Measurements from ENCODE around the gene TRIM73. TPM values are rescaled to one million over a fixed set of nuclear protein-coding genes. Genes with fewer than 3 reads are reported as not detected.
"Not testable (repeated sequence)": the region's sequence is repeated elsewhere in the genome, so short reads cannot be mapped to it uniquely, and the experiment has no call there.

The TRIM73 gene
- total RNA-seq, 2 experiments from 2014 or later: 2.0 to 3.6 TPM

- H3K9me3 Mint-ChIP-seq (ENCODE audit: low read depth); POLR2A ChIA-PET; intact Hi-C loops (cut with DNase I, micrococcal nuclease); H3K4me1 Mint-ChIP-seq; ATAC-seq; H3K27me3 Mint-ChIP-seq; CTCF ChIA-PET; H3K4me3 Mint-ChIP-seq; DNase-seq; H3K27ac Mint-ChIP-seq: not testable (repeated sequence)
- peaks cover 19% of the 10 kb centered on the region for H3K36me3 Mint-ChIP-seq (ENCODE audit: low read depth)
Observed at GRCh38 chr7:75419210-75419609, 23.8 kb downstream of the TRIM73 start.

DNA sequence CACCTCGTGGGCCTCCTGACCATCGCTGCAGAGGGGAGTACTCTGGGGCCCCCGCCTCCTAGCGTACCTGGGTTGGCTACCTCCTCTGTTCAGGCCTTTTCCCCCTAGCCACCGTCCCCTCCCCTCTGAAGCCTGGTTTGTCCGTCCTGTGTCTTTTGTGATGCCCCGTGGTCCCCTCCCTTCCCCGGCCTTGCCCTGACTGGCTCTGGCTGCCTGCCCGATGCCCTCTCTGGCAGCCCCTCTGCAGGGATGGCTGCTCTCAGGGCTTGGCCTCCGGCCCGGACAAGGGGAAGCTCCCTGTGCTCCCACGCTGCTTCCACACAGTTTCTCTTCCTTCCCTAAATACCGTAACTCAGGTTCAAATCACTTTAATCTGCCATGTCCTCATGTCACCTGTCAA, 24.3 kb downstream of the TRIM73 start:
- ATAC-seq; H3K4me1 Mint-ChIP-seq; H3K9me3 Mint-ChIP-seq (ENCODE audit: low read depth); DNase-seq; CTCF ChIA-PET; H3K4me3 Mint-ChIP-seq; POLR2A ChIA-PET; intact Hi-C loops (cut with DNase I, micrococcal nuclease); H3K27me3 Mint-ChIP-seq; H3K27ac Mint-ChIP-seq: not testable (repeated sequence)
- H3K36me3 Mint-ChIP-seq (ENCODE audit: low read depth): peaks cover 22% of the 10 kb centered on the region

- Mint-ChIP-seq H3K36me3 (ENCODE audit: low read depth) (peaks cover 22% of the 10 kb centered on the region), H3K27ac (peak overlapping the region; percentile 42)
- intact Hi-C loops (cut with DNase I, micrococcal nuclease); H3K27me3 Mint-ChIP-seq; CTCF ChIA-PET; H3K9me3 Mint-ChIP-seq (ENCODE audit: low read depth); H3K4me3 Mint-ChIP-seq; DNase-seq; ATAC-seq; POLR2A ChIA-PET; H3K4me1 Mint-ChIP-seq: not testable (repeated sequence)
Observed at GRCh38 chr7:75420152-75420551, 24.7 kb downstream of the TRIM73 start.

- intact Hi-C loops (cut with DNase I, micrococcal nuclease); POLR2A ChIA-PET; H3K27me3 Mint-ChIP-seq; ATAC-seq; DNase-seq; H3K27ac Mint-ChIP-seq; H3K4me3 Mint-ChIP-seq; CTCF ChIA-PET; H3K4me1 Mint-ChIP-seq; H3K9me3 Mint-ChIP-seq (ENCODE audit: low read depth): not testable (repeated sequence)
- H3K36me3 Mint-ChIP-seq (ENCODE audit: low read depth): peaks cover 20% of the 10 kb centered on the region
Observed at GRCh38 chr7:75421798-75422710, 26.6 kb downstream of the TRIM73 start.

GRCh38 chr7:75423481-75423880, 28.1 kb downstream of the TRIM73 start:
- Mint-ChIP-seq H3K36me3 (ENCODE audit: low read depth) (peaks cover 27% of the 10 kb centered on the region), H3K4me1 (peaks cover 12% of the 10 kb centered on the region)
- ATAC-seq; POLR2A ChIA-PET; H3K9me3 Mint-ChIP-seq (ENCODE audit: low read depth); H3K27me3 Mint-ChIP-seq; CTCF ChIA-PET; intact Hi-C loops (cut with DNase I, micrococcal nuclease); H3K4me3 Mint-ChIP-seq; H3K27ac Mint-ChIP-seq; DNase-seq: not testable (repeated sequence)

DNA sequence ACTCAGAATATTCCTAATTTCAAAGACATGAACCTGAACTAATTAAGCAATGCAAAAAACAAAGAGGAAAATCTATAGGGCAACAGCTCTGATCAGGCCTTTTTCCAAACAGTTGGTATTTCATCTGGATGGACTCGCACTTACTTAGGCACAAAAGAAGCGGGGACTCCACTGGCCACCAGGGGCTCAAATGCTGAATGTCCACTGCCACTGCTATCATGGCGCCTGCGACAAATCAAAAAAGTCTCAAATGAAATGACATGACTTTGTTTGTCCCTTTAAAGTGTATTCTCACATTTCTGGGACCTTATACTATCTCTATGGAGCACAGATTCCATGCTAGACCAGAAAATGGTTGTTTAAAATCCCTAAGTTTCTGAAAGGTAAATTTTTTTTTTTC, 43.6 kb downstream of the TRIM73 start:
- H3K36me3 Mint-ChIP-seq (ENCODE audit: low read depth): peaks cover 51% of the 10 kb centered on the region
- DNase-seq; H3K27me3 Mint-ChIP-seq; POLR2A ChIA-PET; H3K9me3 Mint-ChIP-seq (ENCODE audit: low read depth); ATAC-seq; intact Hi-C loops (cut with DNase I, micrococcal nuclease); CTCF ChIA-PET; H3K27ac Mint-ChIP-seq; H3K4me3 Mint-ChIP-seq: not testable (repeated sequence)
- peaks cover 17% of the 10 kb centered on the region for H3K4me1 Mint-ChIP-seq

DNA sequence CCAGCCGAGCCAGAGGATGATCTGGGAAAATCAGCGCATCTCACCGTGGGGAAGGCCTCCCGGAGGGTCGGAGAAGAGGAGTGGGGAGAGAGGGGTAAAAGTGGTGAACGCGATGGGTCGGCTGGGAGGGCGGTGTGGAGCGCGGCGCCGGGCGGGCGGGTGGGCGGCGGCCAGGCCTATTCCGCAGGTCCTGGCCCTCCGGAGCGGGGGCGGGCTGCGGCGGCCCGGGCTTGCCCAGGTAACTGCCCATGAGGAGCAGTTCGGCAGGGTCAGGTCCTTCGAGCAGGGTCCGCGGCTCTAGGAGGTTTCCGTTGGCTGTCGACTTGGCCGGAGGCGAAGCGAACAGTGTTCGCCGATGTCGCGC, 46.7 kb downstream of the TRIM73 start:
- H3K27me3 Mint-ChIP-seq; DNase-seq; intact Hi-C loops (cut with DNase I, micrococcal nuclease); H3K9me3 Mint-ChIP-seq (ENCODE audit: low read depth); CTCF ChIA-PET; POLR2A ChIA-PET: not testable (repeated sequence)
- H3K36me3 Mint-ChIP-seq (ENCODE audit: low read depth): peaks cover 30% of the 10 kb centered on the region
- H3K4me1 Mint-ChIP-seq: peaks cover 12% of the 10 kb centered on the region
- H3K27ac Mint-ChIP-seq: peak overlapping the region; percentile 80
- peak overlapping the region; percentile 82 for H3K4me3 Mint-ChIP-seq
- peak; percentile 38 for ATAC-seq

GRCh38 chr7:75442465-75443111, 47.2 kb downstream of the TRIM73 start:
- H3K9me3 Mint-ChIP-seq (ENCODE audit: low read depth); CTCF ChIA-PET; intact Hi-C loops (cut with DNase I, micrococcal nuclease); POLR2A ChIA-PET; H3K27me3 Mint-ChIP-seq: not testable (repeated sequence)
- Mint-ChIP-seq H3K4me3 (peak overlapping the region; percentile 74), H3K27ac (peak overlapping the region; percentile 65), H3K36me3 (ENCODE audit: low read depth) (peaks cover 26% of the 10 kb centered on the region), H3K4me1 (peaks cover 12% of the 10 kb centered on the region)
- peak; percentile 85 for ATAC-seq
- DNase-seq: peak; percentile 26

DNA sequence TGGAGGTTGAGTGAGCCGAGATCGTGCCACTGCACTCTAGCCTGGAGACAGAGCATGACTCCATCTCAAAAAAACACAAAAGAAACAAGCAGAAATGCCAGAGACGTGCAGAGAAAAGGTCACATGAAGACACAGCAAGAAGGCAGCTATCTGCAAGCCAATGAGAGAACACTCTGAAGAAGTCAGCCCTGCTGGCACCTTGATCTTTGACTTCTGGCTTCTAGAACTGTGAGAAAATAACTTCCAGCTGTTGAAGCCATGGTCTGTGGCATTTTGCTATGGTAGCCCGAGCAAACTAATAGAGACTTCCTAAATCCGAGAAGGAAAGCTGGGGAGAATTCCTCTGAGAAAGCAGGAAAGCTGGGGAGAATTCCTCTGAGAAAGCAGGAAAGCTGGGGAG, 54.5 kb downstream of the TRIM73 start:
- H3K9me3 Mint-ChIP-seq (ENCODE audit: low read depth); ATAC-seq; H3K36me3 Mint-ChIP-seq (ENCODE audit: low read depth); CTCF ChIA-PET; DNase-seq; H3K4me3 Mint-ChIP-seq; H3K27me3 Mint-ChIP-seq; POLR2A ChIA-PET; H3K27ac Mint-ChIP-seq; H3K4me1 Mint-ChIP-seq; intact Hi-C loops (cut with DNase I, micrococcal nuclease): not testable (repeated sequence)

GRCh38 chr7:75452494-75452955, 57.1 kb downstream of the TRIM73 start:
- H3K36me3 Mint-ChIP-seq (ENCODE audit: low read depth); DNase-seq; CTCF ChIA-PET; H3K4me3 Mint-ChIP-seq; POLR2A ChIA-PET; H3K9me3 Mint-ChIP-seq (ENCODE audit: low read depth); intact Hi-C loops (cut with DNase I, micrococcal nuclease); H3K27ac Mint-ChIP-seq; H3K4me1 Mint-ChIP-seq; H3K27me3 Mint-ChIP-seq: not testable (repeated sequence)
- peak; percentile 88 for ATAC-seq
